ENCODE data around the gene PEAR1. TPM values are rescaled to one million over a fixed set of nuclear protein-coding genes. Genes with fewer than 3 reads are reported as not detected.

The PEAR1 gene
- total RNA-seq, 1 donor from 2014 or later = not detected

DNA sequence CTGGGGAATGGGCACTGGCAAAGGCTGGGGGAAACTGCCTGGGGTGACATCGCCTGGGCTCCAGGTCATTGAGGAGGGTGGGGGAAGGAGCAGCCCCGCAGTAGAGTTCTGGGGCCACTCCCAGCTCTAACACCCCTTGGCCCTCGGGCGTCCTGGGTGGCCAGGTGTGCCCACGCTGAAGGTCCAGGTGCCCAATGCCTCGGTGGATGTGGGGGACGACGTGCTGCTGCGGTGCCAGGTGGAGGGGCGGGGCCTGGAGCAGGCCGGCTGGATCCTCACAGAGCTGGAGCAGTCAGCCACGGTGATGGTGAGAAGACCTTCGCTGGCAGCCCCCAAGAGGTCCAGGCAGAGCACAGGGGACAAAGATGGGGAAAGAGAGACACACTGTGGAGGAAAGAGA lies 25.2 kb upstream of the PEAR1 start:
- ChIA-PET CTCF (no interaction called here), POLR2A (no interaction called here)
- Mint-ChIP-seq H3K27me3 (peaks cover 35% of the 10 kb centered on the region), H3K9me3 (no peaks in the 10 kb centered on the region), H3K4me1 (no peaks in the 10 kb centered on the region), H3K4me3 (no peak overlapping the region), H3K36me3 (ENCODE audit: low read depth) (no peaks in the 10 kb centered on the region), H3K27ac (no peak overlapping the region)
- DNase-seq (no peak), ATAC-seq (ENCODE audit: low read depth) (no peak)
- intact Hi-C loops (cut with micrococcal nuclease) = no loop called here
- TF ChIP-seq CTCF (IDR thresholded peaks at IDR 0.05) = no peak

DNA sequence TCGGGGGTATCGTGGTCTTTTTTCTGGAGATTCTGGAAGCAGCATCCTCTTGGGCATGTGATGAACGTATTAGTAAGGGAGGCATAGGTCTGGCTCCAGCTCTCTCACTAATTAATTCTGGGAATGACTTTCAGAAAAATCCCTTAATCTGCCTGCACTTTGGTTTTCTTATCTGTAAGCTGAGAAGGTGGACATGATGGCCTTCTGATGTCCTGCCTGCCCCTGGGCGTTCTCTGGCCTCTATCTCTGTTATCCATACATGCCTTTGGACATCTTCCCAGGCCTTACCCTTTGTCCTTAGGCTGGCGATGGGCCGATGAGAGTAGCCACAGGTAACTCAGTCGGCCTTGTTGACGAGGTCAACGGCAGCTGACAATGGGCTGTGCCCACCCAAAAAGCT lies 24.1 kb upstream of the PEAR1 start:
- no peaks in the 10 kb centered on the region for H3K9me3 Mint-ChIP-seq

DNA sequence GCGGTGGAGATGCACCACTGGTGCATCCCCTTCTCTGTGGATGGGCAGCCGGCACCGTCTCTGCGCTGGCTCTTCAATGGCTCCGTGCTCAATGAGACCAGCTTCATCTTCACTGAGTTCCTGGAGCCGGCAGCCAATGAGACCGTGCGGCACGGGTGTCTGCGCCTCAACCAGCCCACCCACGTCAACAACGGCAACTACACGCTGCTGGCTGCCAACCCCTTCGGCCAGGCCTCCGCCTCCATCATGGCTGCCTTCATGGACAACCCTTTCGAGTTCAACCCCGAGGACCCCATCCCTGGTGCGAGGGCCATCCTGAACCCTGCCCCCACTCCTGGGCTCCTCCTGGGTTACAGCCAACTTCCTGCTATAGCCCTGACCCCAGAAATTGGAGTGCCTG lies 19.9 kb upstream of the PEAR1 start:
- CTCF ChIA-PET = no interaction called here
- no peak overlapping the region for H3K27ac Mint-ChIP-seq
- intact Hi-C loops (cut with micrococcal nuclease) = no loop called here
- DNase-seq (no peak), ATAC-seq (ENCODE audit: low read depth) (no peak)
- H3K36me3 Mint-ChIP-seq (ENCODE audit: low read depth) = no peaks in the 10 kb centered on the region
- H3K9me3 Mint-ChIP-seq = no peaks in the 10 kb centered on the region
- POLR2A ChIA-PET = no interaction called here
- H3K27me3 Mint-ChIP-seq = peaks cover 22% of the 10 kb centered on the region
- H3K4me3 Mint-ChIP-seq = no peak overlapping the region
- no peaks in the 10 kb centered on the region for H3K4me1 Mint-ChIP-seq
- no peak for TF ChIP-seq CTCF (IDR thresholded peaks at IDR 0.05)

More for the DNA sequence above, 24.1 kb upstream of the PEAR1 start:
- H3K4me1 Mint-ChIP-seq = no peaks in the 10 kb centered on the region
- peaks cover 29% of the 10 kb centered on the region for H3K27me3 Mint-ChIP-seq
- no peak for DNase-seq
- H3K27ac Mint-ChIP-seq = no peak overlapping the region
- ChIA-PET POLR2A (no interaction called here), CTCF (no interaction called here)
- no peak overlapping the region for H3K4me3 Mint-ChIP-seq
- intact Hi-C loops (cut with micrococcal nuclease) = no loop called here
- H3K36me3 Mint-ChIP-seq (ENCODE audit: low read depth) = no peaks in the 10 kb centered on the region
- TF ChIP-seq CTCF (IDR thresholded peaks at IDR 0.05) = no peak
- ATAC-seq (ENCODE audit: low read depth) = no peak

- ChIA-PET CTCF (interaction anchor here (0.9 kb wide), 1 partner anchor 16 kb away, joined by 5 read pairs; no protein-coding TSS in a partner anchor), POLR2A (no interaction called here)
- Mint-ChIP-seq H3K9me3 (no peaks in the 10 kb centered on the region), H3K27ac (no peak overlapping the region), H3K27me3 (peaks cover 22% of the 10 kb centered on the region), H3K4me3 (no peak overlapping the region), H3K4me1 (no peaks in the 10 kb centered on the region), H3K36me3 (ENCODE audit: low read depth) (no peaks in the 10 kb centered on the region)
- ATAC-seq (ENCODE audit: low read depth) (no peak), DNase-seq (no peak)
- intact Hi-C loops (cut with micrococcal nuclease) = no loop called here
- no peak for TF ChIP-seq CTCF (IDR thresholded peaks at IDR 0.05)
Measured at GRCh38 chr1:156874142-156874541, 19.4 kb upstream of the PEAR1 start.

- no peak overlapping the region for H3K4me3 Mint-ChIP-seq
- no peaks in the 10 kb centered on the region for H3K9me3 Mint-ChIP-seq
- TF ChIP-seq CTCF (IDR thresholded peaks at IDR 0.05) = no peak
- no peak overlapping the region for H3K27ac Mint-ChIP-seq
- ChIA-PET POLR2A (no interaction called here), CTCF (interaction anchor here (0.9 kb wide), 1 partner anchor 15 kb away, joined by 5 read pairs; no protein-coding TSS in a partner anchor)
- DNase-seq = no peak
- no peaks in the 10 kb centered on the region for H3K4me1 Mint-ChIP-seq
- no peak for ATAC-seq (ENCODE audit: low read depth)
- H3K36me3 Mint-ChIP-seq (ENCODE audit: low read depth) = no peaks in the 10 kb centered on the region
- H3K27me3 Mint-ChIP-seq = peaks cover 23% of the 10 kb centered on the region
- intact Hi-C loops (cut with micrococcal nuclease) = no loop called here
Measured at GRCh38 chr1:156874572-156875340, 18.8 kb upstream of the PEAR1 start.

Measured in activated B cell treated with CpG ODN at 0.5 μM for 24 hours (primary cell).